Caco-2 (cell line): ENCODE results near the gene SPANXN5. TPM values are rescaled to one million over a fixed set of nuclear protein-coding genes. Genes with fewer than 3 reads are reported as not detected.

Experiments used
- BruUV-seq: library from RNA; stranded (reverse); fragments of 400-500 nt; replicated peaks from 2 replicates; lab custom pipeline; 2021; lab: Mats Ljungman, UMichigan
- CTCF ChIA-PET: fragments of 300-600 bp; sonication (Branson Sonifier 250); formaldehyde crosslinking; loops from one replicate; lab custom pipeline; 2022; ENCODE audit warnings: antibody characterized with exemption; lab: Charles Lee
- POLR2A ChIA-PET: fragments of 300-600 bp; sonication (Branson Sonifier 250); formaldehyde crosslinking; loops from one replicate; lab custom pipeline; 2022; ENCODE audit warnings: antibody characterized with exemption; lab: Charles Lee
- DNase-seq, 2 experiments: peaks; one replicate each; pipeline versions ENCODE4 v3.0.0 to v3.0.0-alpha.2; 2020 to 2022
- H3K27me3 ChIP-seq: replicated peaks from 2 replicates; pipeline ENCODE4 v1.6.0; 2011; ENCODE audit warnings: low read length; ENCODE audit not compliant: control insufficient read depth, insufficient read depth
- H3K36me3 ChIP-seq: 2 replicates; pipeline ENCODE4 v1.5.1; 2011; ENCODE audit warnings: low read length; ENCODE audit not compliant: control insufficient read depth, insufficient read depth
- H3K4me1 ChIP-seq: fragments of 250-450 bp; sonication (Bioruptor Pico); 2 replicates; pipeline ENCODE4 v1.5.1; 2020; ENCODE audit warnings: mild to moderate bottlenecking
- H3K4me3 ChIP-seq: 2 replicates; pipeline ENCODE4 v1.5.1; 2011; ENCODE audit warnings: low read depth, mild to moderate bottlenecking, control low read depth, low read length
- H3K9me3 ChIP-seq: fragments of 250-450 bp; sonication (Bioruptor Pico); 2 replicates; pipeline ENCODE4 v1.5.1; 2020; ENCODE audit warnings: mild to moderate bottlenecking, moderate library complexity
- H3K27ac Mint-ChIP-seq: one replicate; pipeline ENCODE4 v1.8.0; 2022; ENCODE audit warnings: mixed read lengths; ENCODE audit not compliant: unreplicated experiment
- H3K27me3 Mint-ChIP-seq: one replicate; pipeline ENCODE4 v1.8.0; 2022; ENCODE audit warnings: mixed read lengths; ENCODE audit not compliant: insufficient read depth, unreplicated experiment
- H3K36me3 Mint-ChIP-seq: one replicate; pipeline ENCODE4 v1.8.0; 2022; ENCODE audit warnings: mild to moderate bottlenecking, mixed read lengths; ENCODE audit not compliant: insufficient read depth, unreplicated experiment
- H3K4me1 Mint-ChIP-seq: one replicate; pipeline ENCODE4 v1.8.0; 2022; ENCODE audit warnings: low read depth, mixed read lengths; ENCODE audit not compliant: unreplicated experiment
- H3K4me3 Mint-ChIP-seq: one replicate; pipeline ENCODE4 v1.8.0; 2022; ENCODE audit warnings: mild to moderate bottlenecking, moderate library complexity, mixed read lengths; ENCODE audit not compliant: unreplicated experiment
- H3K9me3 Mint-ChIP-seq: one replicate; pipeline ENCODE4 v1.8.0; 2022; ENCODE audit warnings: mixed read lengths; ENCODE audit not compliant: unreplicated experiment
- CTCF ChIP-seq, 2 experiments: fragments of 200-600 bp in 1 of 2; IDR thresholded peaks; 1 replicate in 1 of 2; 2 replicates in 1 of 2; pipeline versions ENCODE4 v1.5.1 to v1.8.0; 2011 to 2022; ENCODE audit warnings: antibody characterized with exemption in 1 of 2, control low read depth in 1 of 2, inconsistent platforms in 1 of 2, low read depth in 1 of 2, low read length in 1 of 2, mild to moderate bottlenecking in 1 of 2, moderate library complexity in 1 of 2; ENCODE audit not compliant: insufficient read depth in 1 of 2, severe bottlenecking in 1 of 2, unreplicated experiment in 1 of 2
- intact Hi-C: fragments of 100-400 bp; cut with micrococcal nuclease; formaldehyde crosslinking; loops from one replicate; pipeline ENCODE4 v1.10.0; 2022; ENCODE audit not compliant: unreplicated experiment
- total RNA-seq: library from RNA; stranded (reverse); gene quantifications from 2 replicates; pipeline ENCODE4 v1.2.3, GENCODE V29; 2022

SPANXN5 gene
- total RNA-seq, 1 experiment from 2014 or later = not detected

- Histone ChIP-seq H3K9me3 (no peaks in the 10 kb centered on the region), H3K4me1 (no peaks in the 10 kb centered on the region), H3K27me3 (no peaks in the 10 kb centered on the region), H3K36me3 (no peaks in the 10 kb centered on the region), H3K4me3 (no peak overlapping the region)
- ChIA-PET POLR2A (no interaction called here), CTCF (no interaction called here)
- H3K4me3 Mint-ChIP-seq = no peak overlapping the region
- no peak for DNase-seq
- no TSS peak for BruUV-seq
- no peaks in the 10 kb centered on the region for H3K9me3 Mint-ChIP-seq
- no peaks in the 10 kb centered on the region for H3K36me3 Mint-ChIP-seq
- intact Hi-C loops = no loop called here
- TF ChIP-seq CTCF (IDR thresholded peaks at IDR 0.05; ENCODE audit: insufficient read depth in 1 of 2, low read depth in 1 of 2, low read length in 1 of 2, severe bottlenecking in 1 of 2, unreplicated experiment in 1 of 2) = no peak
- no peaks in the 10 kb centered on the region for H3K4me1 Mint-ChIP-seq
- no peak overlapping the region for H3K27ac Mint-ChIP-seq
- H3K27me3 Mint-ChIP-seq = no peaks in the 10 kb centered on the region
Measured at GRCh38 chrX:52824608-52825007, 27.4 kb upstream of the SPANXN5 start.

GRCh38 chrX:52821079-52821760 is 24.0 kb upstream of the SPANXN5 start:
- Mint-ChIP-seq H3K27me3 (no peaks in the 10 kb centered on the region), H3K27ac (no peak overlapping the region), H3K9me3 (no peaks in the 10 kb centered on the region), H3K36me3 (no peaks in the 10 kb centered on the region), H3K4me1 (no peaks in the 10 kb centered on the region), H3K4me3 (no peak overlapping the region)
- DNase-seq = no peak
- Histone ChIP-seq H3K4me1 (no peaks in the 10 kb centered on the region), H3K36me3 (no peaks in the 10 kb centered on the region), H3K9me3 (no peaks in the 10 kb centered on the region), H3K4me3 (no peak overlapping the region), H3K27me3 (no peaks in the 10 kb centered on the region)
- ChIA-PET POLR2A (no interaction called here), CTCF (no interaction called here)
- no TSS peak for BruUV-seq
- TF ChIP-seq CTCF (IDR thresholded peaks at IDR 0.05; ENCODE audit: insufficient read depth in 1 of 2, low read depth in 1 of 2, low read length in 1 of 2, severe bottlenecking in 1 of 2, unreplicated experiment in 1 of 2) = no peak
- intact Hi-C loops = no loop called here

- DNase-seq = no peak
- H3K36me3 Mint-ChIP-seq = no peaks in the 10 kb centered on the region
- no peak overlapping the region for H3K27ac Mint-ChIP-seq
- Histone ChIP-seq H3K4me3 (no peak overlapping the region), H3K4me1 (no peaks in the 10 kb centered on the region), H3K9me3 (no peaks in the 10 kb centered on the region), H3K36me3 (no peaks in the 10 kb centered on the region), H3K27me3 (no peaks in the 10 kb centered on the region)
- H3K4me3 Mint-ChIP-seq = no peak overlapping the region
- TF ChIP-seq CTCF (IDR thresholded peaks at IDR 0.05; ENCODE audit: insufficient read depth in 1 of 2, low read depth in 1 of 2, low read length in 1 of 2, severe bottlenecking in 1 of 2, unreplicated experiment in 1 of 2) = no peak
- ChIA-PET CTCF (no interaction called here), POLR2A (no interaction called here)
- no peaks in the 10 kb centered on the region for H3K27me3 Mint-ChIP-seq
- BruUV-seq = no TSS peak
- H3K4me1 Mint-ChIP-seq = no peaks in the 10 kb centered on the region
- intact Hi-C loops = no loop called here
- H3K9me3 Mint-ChIP-seq = no peaks in the 10 kb centered on the region
Measured at GRCh38 chrX:52819788-52820187, 22.6 kb upstream of the SPANXN5 start.
